ENCODE results near the gene FUZ. TPM values are rescaled to one million over a fixed set of nuclear protein-coding genes. Genes with fewer than 3 reads are reported as not detected.

FUZ gene
- total RNA-seq, 1 experiment from 2014 or later, result 1.0 TPM

GRCh38 chr19:49852631-49853126 lies 39.6 kb upstream of the FUZ start:
- no peak for DNase-seq (ENCODE audit: extremely low read depth, low read depth)

DNA sequence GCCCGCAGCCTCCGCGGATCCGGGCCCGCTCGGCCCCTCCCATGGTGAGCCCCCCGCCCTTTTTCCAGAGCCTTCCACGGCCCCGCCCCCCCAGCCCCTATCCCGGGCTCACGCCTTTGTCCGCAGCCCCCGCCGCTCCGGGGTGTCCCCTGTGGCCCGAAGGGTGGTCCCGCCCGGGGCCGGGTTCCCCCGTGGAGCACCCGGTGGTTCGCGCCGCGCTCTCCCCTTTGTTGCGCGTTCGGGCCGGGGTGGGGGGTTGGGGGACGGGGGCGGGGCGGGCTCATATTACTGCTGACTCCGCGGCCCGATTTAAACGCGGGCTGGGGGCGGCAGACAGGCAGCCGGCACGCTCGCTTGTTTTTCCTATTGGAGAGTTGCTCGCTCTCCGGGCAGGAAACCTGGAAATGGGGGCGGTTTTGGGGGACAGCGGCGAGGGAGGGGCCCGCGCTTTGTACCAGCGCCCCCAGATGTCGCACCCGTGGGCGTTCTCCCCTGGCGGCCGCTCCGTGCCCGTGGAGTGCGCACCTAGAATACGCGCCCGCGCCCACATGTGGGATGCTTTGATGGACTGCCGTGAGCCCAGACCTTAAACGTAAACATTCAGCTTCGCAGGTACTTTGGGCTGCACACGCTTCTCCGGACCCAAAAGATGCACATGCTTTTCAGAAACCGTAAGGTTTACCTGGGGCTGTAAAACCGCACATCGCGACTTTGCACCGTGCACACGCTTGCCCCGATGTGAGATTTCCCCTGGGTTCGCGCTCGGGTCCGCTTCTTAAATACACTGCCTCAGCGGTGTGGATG lies 38.6 kb upstream of the FUZ start:
- no peak for DNase-seq (ENCODE audit: extremely low read depth, low read depth)

GRCh38 chr19:49850487-49851342 lies 37.6 kb upstream of the FUZ start, which contains the start of gene PTOV1:
Gene PTOV1, plus strand, starts transcription at chr19:49851159.
- DNase-seq (ENCODE audit: extremely low read depth, low read depth), result peak; percentile 83

DNA sequence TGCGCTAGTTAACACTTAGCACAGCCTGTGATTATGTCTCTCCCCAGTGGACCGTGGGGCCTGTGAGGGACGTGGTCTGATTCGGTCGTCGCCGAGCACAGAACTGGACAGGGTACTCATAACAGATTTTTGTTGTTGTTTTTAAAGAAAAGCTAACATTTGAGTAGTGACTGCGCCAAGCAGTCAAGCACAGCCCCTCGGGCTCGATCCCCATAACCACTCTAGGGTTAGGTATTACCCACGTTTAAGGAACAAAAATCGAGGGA lies 37.1 kb upstream of the FUZ start:
- no peak for DNase-seq (ENCODE audit: extremely low read depth, low read depth)

DNA sequence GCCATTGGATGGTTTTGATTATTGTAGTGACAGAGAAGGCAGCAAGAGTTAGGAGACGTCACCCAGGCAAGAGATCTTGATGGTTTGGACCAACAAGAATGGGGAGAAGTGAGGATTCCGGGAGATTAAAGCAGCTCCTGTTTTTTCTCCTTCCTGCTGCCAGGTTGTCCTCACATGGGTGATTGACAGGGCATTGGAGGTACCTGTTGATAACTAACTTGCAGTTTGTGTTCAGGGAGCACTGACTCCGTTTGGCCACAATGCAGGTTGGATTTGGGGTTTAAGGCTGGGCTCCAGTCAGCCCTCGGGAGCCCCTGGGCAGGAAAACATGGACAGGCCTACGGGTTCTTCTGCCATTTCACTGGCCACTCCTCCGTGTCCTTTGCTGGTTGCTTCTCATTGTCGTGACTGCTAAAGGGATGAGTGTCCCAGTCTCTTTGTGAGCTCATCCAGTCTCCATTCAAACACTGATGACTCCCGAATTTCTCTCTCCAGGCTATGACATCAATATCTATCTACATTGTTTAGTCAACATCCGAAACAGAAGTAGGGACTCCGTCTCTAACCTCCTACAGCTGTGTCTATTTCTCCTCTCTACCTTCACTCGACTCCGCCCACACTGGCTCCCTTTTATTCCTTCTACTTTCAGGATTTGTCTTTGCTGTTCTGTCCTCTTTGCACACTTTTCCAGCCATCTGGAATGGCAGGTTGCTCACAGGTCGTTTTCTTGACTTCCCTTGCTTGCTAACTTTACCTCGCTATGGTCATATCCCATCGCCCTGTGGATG lies 36.5 kb upstream of the FUZ start:
- DNase-seq (ENCODE audit: extremely low read depth, low read depth), result no peak

DNA sequence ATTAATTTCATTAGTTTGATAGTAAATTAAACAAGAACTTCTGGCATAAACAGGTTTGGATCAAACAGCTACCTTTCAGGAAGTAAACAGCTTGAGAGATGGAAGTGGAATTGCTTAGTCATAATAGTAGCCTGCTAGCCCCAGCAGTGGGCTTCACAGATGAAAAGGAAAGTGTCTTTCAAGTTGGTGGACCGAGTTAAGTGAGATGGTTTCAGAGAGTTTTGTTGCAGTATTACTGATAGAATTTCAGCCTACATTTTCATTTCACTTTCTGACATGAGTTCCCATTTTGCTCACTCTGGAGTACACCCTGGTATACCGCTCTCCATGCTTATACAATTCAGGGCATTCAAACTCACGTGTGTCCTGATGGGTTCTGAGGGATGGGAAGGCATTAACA lies 35.8 kb upstream of the FUZ start:
- DNase-seq (ENCODE audit: extremely low read depth, low read depth), result no peak

DNA sequence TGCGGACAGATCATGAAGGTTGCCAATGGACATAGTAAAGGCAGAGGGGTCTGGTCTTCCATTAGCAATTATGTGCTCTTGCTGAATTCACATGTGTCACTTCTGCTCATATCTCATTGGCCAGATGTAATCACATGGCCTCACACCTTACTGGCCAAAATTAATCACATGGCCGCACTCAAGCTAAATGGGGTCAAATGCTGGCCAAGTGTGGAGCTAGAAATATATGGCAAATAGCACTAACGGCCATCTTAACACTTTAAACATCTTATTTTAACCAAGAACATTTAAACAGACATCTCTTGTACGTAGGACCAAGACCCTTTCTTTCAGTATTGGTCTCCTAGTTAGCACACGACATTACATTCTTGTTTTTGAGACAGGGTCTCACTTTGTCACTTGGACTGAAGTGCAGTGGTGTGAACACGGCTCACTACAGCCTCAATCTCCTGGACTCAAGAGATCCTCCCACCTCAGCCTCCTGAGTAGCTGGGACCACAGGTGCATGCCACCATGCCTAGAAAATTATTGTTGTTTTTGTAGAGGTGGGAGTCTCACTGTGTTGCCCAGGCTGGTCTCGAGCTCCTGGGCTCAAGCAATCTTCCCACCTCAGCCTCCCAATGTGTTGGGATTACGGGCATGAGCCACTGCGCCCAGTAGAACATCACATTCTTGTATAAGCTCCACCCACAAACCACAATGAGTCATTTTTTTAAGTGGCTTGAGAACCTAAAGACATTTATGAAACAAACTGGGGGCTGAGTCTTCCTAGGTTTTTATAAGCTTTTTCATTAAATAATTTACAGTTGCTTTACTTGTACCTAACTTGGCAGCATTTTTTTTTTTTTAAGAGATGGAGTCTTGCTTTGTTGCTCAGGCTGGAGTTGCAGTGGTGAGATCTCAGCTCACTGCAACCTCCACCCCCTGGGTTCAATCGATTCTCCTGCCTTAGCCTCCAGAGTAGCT lies 34.9 kb upstream of the FUZ start:
- no peak for DNase-seq (ENCODE audit: extremely low read depth, low read depth)

DNA sequence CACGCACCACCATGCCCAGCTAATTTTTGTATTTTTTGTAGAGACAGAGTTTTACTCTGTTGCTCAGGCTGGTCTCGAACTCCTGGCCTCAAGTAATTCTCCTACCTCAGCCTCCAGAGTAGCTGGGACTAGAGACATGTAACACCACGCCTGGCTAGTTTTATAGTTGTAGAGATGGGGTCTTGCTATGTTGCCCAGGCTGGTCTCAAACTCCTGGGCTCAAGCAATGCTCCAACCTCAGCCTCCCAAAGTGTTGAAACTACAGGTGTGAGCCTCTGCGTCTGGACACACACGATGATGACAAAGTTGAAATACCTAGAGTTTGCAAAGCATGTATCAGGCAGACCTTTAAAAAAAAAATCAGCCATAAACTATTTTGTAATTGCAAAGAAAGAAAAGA lies 33.3 kb upstream of the FUZ start:
- DNase-seq (ENCODE audit: extremely low read depth, low read depth), result no peak

DNA sequence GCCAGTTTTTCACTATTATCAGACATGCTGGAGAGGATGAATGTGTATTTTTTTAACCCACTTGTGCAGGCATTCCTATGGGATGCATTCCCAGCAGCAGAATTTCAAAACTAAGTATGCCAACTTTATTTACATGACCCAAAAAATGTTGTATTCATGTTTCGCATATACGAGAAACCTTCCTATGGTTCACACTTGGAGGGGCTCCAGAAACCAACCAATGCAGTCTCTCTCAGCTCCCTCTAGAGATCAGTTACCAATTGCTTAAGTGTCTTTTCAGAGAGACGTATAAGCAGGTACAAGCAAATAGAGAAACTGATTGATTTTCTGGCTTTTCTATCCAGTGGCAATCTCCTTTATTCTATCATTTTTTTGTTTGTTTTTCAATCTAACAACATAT lies 32.3 kb upstream of the FUZ start:
- no peak for DNase-seq (ENCODE audit: extremely low read depth, low read depth)

DNA sequence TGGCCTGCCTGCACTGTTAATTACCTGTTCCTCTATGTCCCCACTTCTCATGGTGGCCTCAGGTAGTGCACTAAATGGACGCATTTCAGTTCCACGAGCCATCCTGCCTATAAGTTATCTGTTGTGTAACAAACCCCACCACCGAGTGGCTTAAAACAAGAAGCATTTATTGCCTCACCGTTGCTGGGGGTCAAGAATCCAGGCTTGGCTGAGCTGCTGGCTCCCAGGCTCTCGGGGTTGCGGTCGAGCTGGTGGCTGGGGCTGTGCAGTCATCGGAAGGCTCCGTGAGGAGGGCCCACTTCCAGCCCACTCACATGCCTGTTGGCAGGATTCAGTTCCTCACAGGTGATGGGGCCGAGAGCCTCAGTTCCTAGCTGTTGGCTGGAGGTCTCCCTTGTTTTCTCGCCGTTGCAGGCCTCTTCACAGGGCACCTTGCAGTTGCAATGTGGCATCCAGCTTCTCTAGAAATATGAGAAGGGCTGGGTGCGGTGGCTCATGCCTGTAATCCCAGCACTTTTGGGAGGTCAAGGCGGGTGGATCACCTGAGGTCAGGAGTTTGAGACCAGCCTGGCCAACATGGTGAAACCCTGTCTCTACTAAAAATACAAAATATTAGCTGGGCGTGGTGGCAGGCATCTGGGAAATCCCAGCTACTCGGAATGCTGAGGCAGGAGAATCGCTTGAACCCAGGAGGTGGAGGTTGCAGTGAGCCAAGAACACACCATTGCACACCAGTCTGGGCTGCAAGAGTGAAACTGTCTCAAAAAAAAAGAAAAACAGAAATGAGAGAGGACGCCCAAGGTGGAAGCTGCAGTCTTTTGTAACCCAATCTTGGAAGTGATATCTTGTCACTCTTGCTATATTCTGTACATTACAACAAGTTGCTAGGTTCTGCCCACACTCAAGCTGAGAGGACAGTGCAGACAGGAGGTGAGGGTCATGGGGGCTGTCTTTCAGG lies 31.3 kb upstream of the FUZ start:
- DNase-seq (ENCODE audit: extremely low read depth, low read depth), result no peak

DNA sequence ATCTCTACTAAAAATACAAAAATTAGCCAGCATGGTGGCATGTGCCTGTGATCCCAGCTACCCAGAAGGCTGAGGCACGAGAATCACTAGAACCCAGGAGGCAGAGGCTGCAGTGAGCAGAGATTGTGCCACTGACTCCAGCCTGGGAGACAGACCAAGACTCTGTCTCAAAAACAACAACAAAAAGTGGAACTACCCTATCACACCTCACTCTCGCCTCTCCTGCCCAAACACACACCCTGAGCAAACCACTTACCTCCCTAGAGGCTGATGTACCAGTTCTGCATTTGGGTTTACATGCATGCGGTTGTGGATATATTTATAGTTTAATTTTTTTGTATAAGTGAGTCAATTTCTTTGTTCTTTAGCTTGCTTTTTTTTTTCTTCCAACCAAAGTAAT lies 30.2 kb upstream of the FUZ start:
- DNase-seq (ENCODE audit: extremely low read depth, low read depth), result no peak

GRCh38 chr19:49840736-49841249 lies 27.7 kb upstream of the FUZ start:
- no peak for DNase-seq (ENCODE audit: extremely low read depth, low read depth)

DNA sequence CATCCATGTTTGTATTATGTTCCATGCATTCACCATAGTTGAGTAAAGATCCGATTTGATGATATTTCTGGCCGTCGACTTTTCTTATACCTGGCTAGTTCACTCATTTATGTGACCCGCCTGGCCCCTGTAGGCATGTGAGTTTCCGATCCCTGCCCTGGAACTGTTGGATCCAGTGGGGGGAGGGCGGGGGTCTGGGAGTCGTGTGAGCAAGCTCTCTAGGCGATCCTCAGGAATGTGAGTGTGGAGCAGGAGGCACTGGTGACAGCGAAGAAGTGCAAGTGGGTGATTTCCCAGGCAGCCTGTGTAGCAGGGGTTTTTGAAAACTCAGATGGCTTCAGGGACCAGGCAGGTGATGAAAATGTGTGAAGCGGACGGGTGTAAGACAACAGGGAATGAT lies 27.2 kb upstream of the FUZ start:
- DNase-seq (ENCODE audit: extremely low read depth, low read depth), result no peak

GRCh38 chr19:49839713-49840112 lies 26.6 kb upstream of the FUZ start:
- DNase-seq (ENCODE audit: extremely low read depth, low read depth), result no peak

- DNase-seq (ENCODE audit: extremely low read depth, low read depth), result no peak
Observed at GRCh38 chr19:49838885-49839588, 25.9 kb upstream of the FUZ start.

GRCh38 chr19:49837425-49837824 lies 24.3 kb upstream of the FUZ start:
- no peak for DNase-seq (ENCODE audit: extremely low read depth, low read depth)

- DNase-seq (ENCODE audit: extremely low read depth, low read depth), result no peak
Observed at GRCh38 chr19:49837009-49837310, 23.9 kb upstream of the FUZ start.

All from NCI-H460 (cell line).